HG03575 (cell line): ENCODE results near the gene CCDC171.

Source experiments
- ATAC-seq: cut with Tn5 transposase; IDR thresholded peaks from one replicate; pipeline ENCODE4 v1.9.1; 2021; ENCODE audit not compliant: unreplicated experiment, insufficient number of reproducible peaks, low FRiP score; ENCODE audit errors: extremely low read depth

The CCDC171 gene

GRCh38 chr9:15837079-15837679 is 284.3 kb downstream of the CCDC171 start:
- peak; percentile 66 for ATAC-seq

- no peak for ATAC-seq
Measured at GRCh38 chr9:15842051-15842450, 289.2 kb downstream of the CCDC171 start.

GRCh38 chr9:15843316-15843715 is 290.5 kb downstream of the CCDC171 start:
- no peak for ATAC-seq

- no peak for ATAC-seq
Measured at GRCh38 chr9:15843931-15844330, 291.1 kb downstream of the CCDC171 start.

GRCh38 chr9:15846611-15847010 is 293.8 kb downstream of the CCDC171 start:
- no peak for ATAC-seq

GRCh38 chr9:15849871-15850270 is 297.0 kb downstream of the CCDC171 start:
- ATAC-seq: no peak

GRCh38 chr9:15851766-15852165 is 298.9 kb downstream of the CCDC171 start:
- no peak for ATAC-seq

GRCh38 chr9:15856591-15856990 is 303.7 kb downstream of the CCDC171 start:
- no peak for ATAC-seq

GRCh38 chr9:15867334-15867733 is 314.5 kb downstream of the CCDC171 start:
- no peak for ATAC-seq

- no peak for ATAC-seq
Measured at GRCh38 chr9:15867988-15868387, 315.1 kb downstream of the CCDC171 start.

GRCh38 chr9:15873573-15874177 is 320.8 kb downstream of the CCDC171 start:
- no peak for ATAC-seq

GRCh38 chr9:15882328-15882727 is 329.5 kb downstream of the CCDC171 start:
- no peak for ATAC-seq

GRCh38 chr9:15882883-15883282 is 330.0 kb downstream of the CCDC171 start:
- no peak for ATAC-seq

GRCh38 chr9:15885464-15885863 is 332.6 kb downstream of the CCDC171 start:
- ATAC-seq: no peak

GRCh38 chr9:15889555-15889954 is 336.7 kb downstream of the CCDC171 start:
- ATAC-seq: no peak

GRCh38 chr9:15901572-15901971 is 348.7 kb downstream of the CCDC171 start:
- no peak for ATAC-seq

- no peak for ATAC-seq
Measured at GRCh38 chr9:15909297-15909696, 356.5 kb downstream of the CCDC171 start.

- ATAC-seq: no peak
Measured at GRCh38 chr9:15915711-15916110, 362.9 kb downstream of the CCDC171 start.

- no peak for ATAC-seq
Measured at GRCh38 chr9:15927161-15927560, 374.3 kb downstream of the CCDC171 start.

- no peak for ATAC-seq
Measured at GRCh38 chr9:15935661-15936305, 382.9 kb downstream of the CCDC171 start.
